H1 (cell line): ENCODE measurements around the gene ACTN4. TPM values are rescaled to one million over a fixed set of nuclear protein-coding genes. Genes with fewer than 3 reads are reported as not detected.

Source experiments
- CTCF ChIA-PET: fragments of 300-600 bp; sonication (Branson Sonifier 250); formaldehyde crosslinking; loops from one replicate; lab custom pipeline; 2021; ENCODE audit not compliant: partially characterized antibody; lab: Charles Lee
- POLR2A ChIA-PET: fragments of 300-600 bp; sonication (Branson Sonifier 250); formaldehyde crosslinking; loops from one replicate; lab custom pipeline; 2021; ENCODE audit warnings: inconsistent platforms; ENCODE audit not compliant: partially characterized antibody; lab: Charles Lee
- DNase-seq, 2 experiments: peaks; one replicate each; pipeline versions ENCODE4 v3.0.0 to v3.0.0-alpha.2; 2010 to 2022; ENCODE audit warnings: low spot score in 2 of 2, low read depth in 1 of 2, mixed read lengths in 1 of 2
- FAIRE-seq: peaks from 2 replicates; lab custom pipeline; 2011; peaks lifted over from hg19 to GRCh38; lab: Jason Lieb, UNC
- H2AFZ ChIP-seq: 2 replicates; pipeline ENCODE4 v1.8.1; 2012; ENCODE audit warnings: low read length, inconsistent platforms
- H2AK5ac ChIP-seq: 2 replicates; pipeline ENCODE4 v1.6.1; 2013; ENCODE audit warnings: low read depth, low read length
- H2BK120ac ChIP-seq: replicated peaks from 2 replicates; pipeline ENCODE3; 2013; ENCODE audit warnings: low read depth, low read length, inconsistent platforms
- H2BK12ac ChIP-seq: 2 replicates; pipeline ENCODE4 v1.6.1; 2013; ENCODE audit warnings: low read depth, low read length
- H2BK15ac ChIP-seq: 2 replicates; pipeline ENCODE4 v1.6.1; 2013; ENCODE audit warnings: low read length
- H2BK20ac ChIP-seq: 2 replicates; pipeline ENCODE4 v1.6.1; 2013; ENCODE audit warnings: low read length
- H2BK5ac ChIP-seq: 2 replicates; pipeline ENCODE4 v1.6.1; 2013; ENCODE audit warnings: low read depth, low read length
- H3K14ac ChIP-seq: 2 replicates; pipeline ENCODE4 v1.6.1; 2013; ENCODE audit warnings: inconsistent platforms; ENCODE audit not compliant: insufficient read length
- H3K18ac ChIP-seq: 2 replicates; pipeline ENCODE4 v1.6.1; 2013; ENCODE audit warnings: low read length; ENCODE audit errors: extremely low read depth
- H3K23ac ChIP-seq: 2 replicates; pipeline ENCODE4 v1.6.1; 2013; ENCODE audit warnings: inconsistent platforms; ENCODE audit not compliant: insufficient read length
- H3K23me2 ChIP-seq: 2 replicates; pipeline ENCODE4 v1.6.1; 2013; ENCODE audit warnings: low read depth, low read length
- H3K27ac ChIP-seq: 2 replicates; pipeline ENCODE4 v1.6.1; 2011; ENCODE audit warnings: low read depth, low read length, inconsistent platforms
- H3K27me3 ChIP-seq, 4 experiments: replicated peaks in 1 of 4; 1 replicate in 1 of 4; 2 replicates in 3 of 4; pipeline versions ENCODE4 v1.6.1 to v1.8.1; 2011 to 2013; ENCODE audit warnings: low read length in 3 of 4, mild to moderate bottlenecking in 3 of 4, inconsistent platforms in 2 of 4, mixed read lengths in 2 of 4, moderate library complexity in 1 of 4; ENCODE audit not compliant: control insufficient read depth in 3 of 4, insufficient read depth in 3 of 4; ENCODE audit errors: extremely low read depth in 1 of 4
- H3K36me3 ChIP-seq, 4 experiments: 2 replicates each; pipeline versions ENCODE4 v1.6.1 to v1.8.1; 2011 to 2013; ENCODE audit warnings: mild to moderate bottlenecking in 4 of 4, low read length in 3 of 4, moderate library complexity in 2 of 4, control low read depth in 1 of 4, inconsistent platforms in 1 of 4; ENCODE audit not compliant: insufficient read depth in 4 of 4, control insufficient read depth in 2 of 4
- H3K4ac ChIP-seq: replicated peaks from 2 replicates; pipeline ENCODE3; 2013; ENCODE audit warnings: low read length, low read depth, mixed read lengths, inconsistent platforms; ENCODE audit not compliant: insufficient read length
- H3K4me1 ChIP-seq, 4 experiments: replicated peaks in 1 of 4; 1 replicate in 1 of 4; 2 replicates in 3 of 4; pipeline versions ENCODE4 v1.6.1 to v1.8.1; 2011 to 2013; ENCODE audit warnings: low read length in 3 of 4, inconsistent platforms in 2 of 4, mixed read lengths in 1 of 4; ENCODE audit not compliant: insufficient read depth in 4 of 4, control insufficient read depth in 3 of 4
- H3K4me2 ChIP-seq, 2 experiments: 2 replicates each; pipeline versions ENCODE4 v1.6.1 to v1.8.1; 2011 to 2013; ENCODE audit warnings: low read depth in 2 of 2, low read length in 2 of 2, control low read depth in 1 of 2, inconsistent platforms in 1 of 2, mild to moderate bottlenecking in 1 of 2; ENCODE audit not compliant: insufficient read depth in 1 of 2
- H3K4me3 ChIP-seq, 4 experiments: fragments of 200-600, 300-600 bp in 1 of 4; sonication (generic), shearing (Covaris generic), sonication (Bioruptor Twin) in 1 of 4; 2 replicates each; pipeline versions ENCODE4 v1.5.1 to v1.8.1; 2011 to 2016; ENCODE audit warnings: low read length in 4 of 4, low read depth in 3 of 4, control low read depth in 2 of 4, inconsistent platforms in 2 of 4, mild to moderate bottlenecking in 2 of 4, mixed read lengths in 1 of 4, moderate library complexity in 1 of 4; ENCODE audit not compliant: insufficient read depth in 2 of 4; ENCODE audit errors: extremely low read depth in 1 of 4
- H3K56ac ChIP-seq: replicated peaks from 2 replicates; pipeline ENCODE3; 2013; ENCODE audit warnings: low read depth, mild to moderate bottlenecking, mixed read lengths, low read length, inconsistent platforms; ENCODE audit not compliant: insufficient read length
- H3K79me1 ChIP-seq: 2 replicates; pipeline ENCODE4 v1.6.1; 2013; ENCODE audit warnings: low read depth, low read length, control low read depth
- H3K79me2 ChIP-seq, 2 experiments: 2 replicates each; pipeline versions ENCODE4 v1.6.1 to v1.8.1; 2012 to 2013; ENCODE audit warnings: low read length in 2 of 2, mild to moderate bottlenecking in 2 of 2, inconsistent platforms in 1 of 2; ENCODE audit not compliant: insufficient read depth in 2 of 2, control insufficient read depth in 1 of 2
- H3K9ac ChIP-seq, 4 experiments: replicated peaks in 1 of 4; 1 replicate in 1 of 4; 2 replicates in 3 of 4; pipeline versions ENCODE4 v1.6.1 to v1.8.1; 2011 to 2013; ENCODE audit warnings: low read depth in 3 of 4, low read length in 3 of 4, control low read depth in 2 of 4, mild to moderate bottlenecking in 2 of 4, moderate library complexity in 2 of 4, inconsistent platforms in 1 of 4; ENCODE audit errors: extremely low read depth in 1 of 4
- H3K9me3 ChIP-seq, 2 experiments: 2 replicates each; pipeline versions ENCODE4 v1.6.1 to v1.8.1; 2012 to 2013; ENCODE audit warnings: mild to moderate bottlenecking in 2 of 2, moderate library complexity in 2 of 2, control low read depth in 1 of 2, inconsistent platforms in 1 of 2, low read depth in 1 of 2, low read length in 1 of 2, mixed read lengths in 1 of 2; ENCODE audit not compliant: insufficient read depth in 2 of 2
- H4K20me1 ChIP-seq, 2 experiments: replicated peaks in 1 of 2; 2 replicates each; pipeline versions ENCODE3 to v1.8.1; 2011 to 2013; ENCODE audit warnings: inconsistent platforms in 2 of 2, low read length in 2 of 2, mild to moderate bottlenecking in 1 of 2; ENCODE audit not compliant: insufficient read depth in 2 of 2, control insufficient read depth in 1 of 2
- H4K5ac ChIP-seq: 2 replicates; pipeline ENCODE4 v1.6.1; 2013; ENCODE audit warnings: low read length, low read depth, mixed read lengths, inconsistent platforms; ENCODE audit not compliant: insufficient read length
- H4K8ac ChIP-seq: 2 replicates; pipeline ENCODE4 v1.8.0; 2013; ENCODE audit warnings: mild to moderate bottlenecking, moderate library complexity, low read length, inconsistent platforms; ENCODE audit not compliant: insufficient read depth; ENCODE audit errors: extremely low read depth
- H4K91ac ChIP-seq: replicated peaks from 2 replicates; pipeline ENCODE3; 2013; ENCODE audit warnings: low read length, mixed read lengths, inconsistent platforms; ENCODE audit not compliant: insufficient read length
- CTBP2 ChIP-seq: IDR thresholded peaks from 2 replicates; pipeline ENCODE4 v1.7.0; 2011; ENCODE audit warnings: borderline replicate concordance, mild to moderate bottlenecking, moderate library complexity, mixed read lengths, low read length; ENCODE audit not compliant: insufficient read depth, insufficient read length
- EP300 ChIP-seq, 2 experiments: IDR thresholded peaks; 1 replicate in 1 of 2; 2 replicates in 1 of 2; pipeline ENCODE4 v1.6.1; 2011 to 2012; ENCODE audit warnings: low read depth in 2 of 2, low read length in 2 of 2, mild to moderate bottlenecking in 2 of 2, borderline replicate concordance in 1 of 2, inconsistent platforms in 1 of 2, moderate library complexity in 1 of 2
- FOSL1 ChIP-seq: IDR thresholded peaks from 2 replicates; pipeline ENCODE4 v1.6.1; 2011; ENCODE audit warnings: mild to moderate bottlenecking, low read depth, low read length, moderate library complexity; ENCODE audit not compliant: insufficient read depth
- HDAC2 ChIP-seq, 2 experiments: fragments of 300-600 bp in 1 of 2; sonication (generic) in 1 of 2; IDR thresholded peaks; 2 replicates each; pipeline ENCODE4 v1.6.1; 2011 to 2012; ENCODE audit warnings: low read depth in 2 of 2, low read length in 2 of 2, mild to moderate bottlenecking in 2 of 2, moderate library complexity in 2 of 2, borderline replicate concordance in 1 of 2, inconsistent platforms in 1 of 2
- MAX ChIP-seq: IDR thresholded peaks from 2 replicates; pipeline ENCODE4 v1.6.1; 2012; ENCODE audit warnings: inconsistent platforms
- SIN3A ChIP-seq, 2 experiments: IDR thresholded peaks in 1 of 2; conservative IDR thresholded peaks in 1 of 2; 2 replicates each; pipeline ENCODE4 v1.6.1; 2011 to 2012; ENCODE audit warnings: low read length in 2 of 2, improper control_type of control experiment in 1 of 2, low read depth in 1 of 2, mild to moderate bottlenecking in 1 of 2
- SP2 ChIP-seq: IDR thresholded peaks from 2 replicates; pipeline ENCODE4 v1.6.1; 2012; ENCODE audit warnings: mild to moderate bottlenecking, low read length, inconsistent platforms
- WGBS, 2 experiments: shearing (Covaris generic) in 1 of 2; methylation state at CpG; one replicate each; pipeline versions ENCODE4 v1.1.6 to v1.1.7; 2013 to 2015; ENCODE audit warnings: low lambda C conversion rate in 2 of 2, mixed read lengths in 2 of 2, inconsistent platforms in 1 of 2, low coverage in 1 of 2, missing lambda C conversion rate in 1 of 2; ENCODE audit not compliant: insufficient replicate concordance in 2 of 2, insufficient coverage in 1 of 2, insufficient read length in 1 of 2; ENCODE audit errors: extremely low coverage in 1 of 2, missing lambda C conversion rate in 1 of 2; 5-methylcytosine and 5-hydroxymethylcytosine counted together
- polyA plus RNA-seq, 7 experiments: library from polyadenylated mRNA; depleted of rRNA in 3 of 7; stranded (reverse) in 5 of 7; unstranded in 2 of 7; fragments of >200 nt in 5 of 7; fragments of 200-250 nt in 2 of 7; gene quantifications; 1 replicate in 5 of 7; 2 replicates in 1 of 7; 4 replicates in 1 of 7; pipeline versions ENCODE4 v1.2.1 to v1.2.3, GENCODE V29; 2011 to 2013; ENCODE audit warnings: missing spikeins in 2 of 7, mixed read lengths in 2 of 7
- total RNA-seq: library from RNA; stranded (reverse); fragmentation: NEBNext Ultra II Directional; extraction: Animal tissue kit (Norgen Biotek cat#: 25700); gene quantifications from 2 replicates; pipeline ENCODE4 v1.2.1, GENCODE V29; 2021

The ACTN4 gene
- total and polyA plus RNA-seq, 2 of the 8 experiments (the other 6 are each of a cell fraction or from before 2014, with no cell fraction given), result 211 to 520 TPM

- peaks cover 4 to 11% (median 11%) of the 10 kb centered on the region in 4 experiments for H3K27me3 ChIP-seq
- H3K56ac ChIP-seq, result no peak overlapping the region
- no peak overlapping the region for H2BK15ac ChIP-seq
- no peak overlapping the region for H2BK12ac ChIP-seq
- no peak overlapping the region for H4K5ac ChIP-seq
- H3K14ac ChIP-seq, result no peak overlapping the region
- peaks cover 0 to 3% of the 10 kb centered on the region in 2 experiments; a peak in 1 of 4 replicates for H3K9me3 ChIP-seq
- no peak overlapping the region for H3K4me3 ChIP-seq
- POLR2A ChIA-PET, result interaction anchor here (0.7 to 3.0 kb wide), 14 partner anchors 8 to 217 kb away, joined by 3 to 11 read pairs (median 6); partner anchors contain the start of genes ACTN4, MRPS12 and SARS2
- peaks cover 10% of the 10 kb centered on the region; the same call in 1 of the 2 replicates for H3K23me2 ChIP-seq
- no peak overlapping the region for H2BK20ac ChIP-seq
- no peak overlapping the region for H3K23ac ChIP-seq
- CTCF ChIA-PET, result interaction anchor here (1.5 kb wide), 1 partner anchor 9 kb away, joined by 6 read pairs; no protein-coding TSS in a partner anchor
- FAIRE-seq (no peak), DNase-seq (no peak)
- no peak overlapping the region for H4K8ac ChIP-seq
- peaks cover 0 to 15% (median 10%) of the 10 kb centered on the region in 4 experiments; a peak in 6 of 7 replicates for H3K4me1 ChIP-seq
- no peak overlapping the region for H3K27ac ChIP-seq
- H3K36me3 ChIP-seq, result peaks cover 6 to 23% (median 12%) of the 10 kb centered on the region in 4 experiments; a peak in 5 of 8 replicates
- H4K91ac ChIP-seq, result no peak overlapping the region
- H3K4ac ChIP-seq, result peak overlapping the region; percentile 83
- H2BK5ac ChIP-seq, result no peak overlapping the region
- no peak overlapping the region for H2BK120ac ChIP-seq
- H3K79me1 ChIP-seq, result peaks cover 2% of the 10 kb centered on the region
- no peak overlapping the region for H3K18ac ChIP-seq
- H2AK5ac ChIP-seq, result no peak overlapping the region
- TF ChIP-seq EP300 (IDR thresholded peaks at IDR 0.05; ENCODE audit: borderline replicate concordance in 1 of 2, low read depth in 2 of 2, low read length in 2 of 2) (no peak), SP2 (no peak), FOSL1 (no peak), CTBP2 (no peak), SIN3A (conservative IDR thresholded peaks at IDR 0.05 in 1 of 2, IDR thresholded peaks at IDR 0.05 in 1 of 2; ENCODE audit: low read depth in 1 of 2, low read length in 2 of 2) (no peak), MAX (no peak), HDAC2 (IDR thresholded peaks at IDR 0.05; ENCODE audit: borderline replicate concordance in 1 of 2, low read depth in 2 of 2, low read length in 2 of 2) (no peak)
- peaks cover 6 to 12% of the 10 kb centered on the region in 2 experiments for H4K20me1 ChIP-seq
- no peaks in the 10 kb centered on the region for H3K79me2 ChIP-seq
- no peak overlapping the region for H2AFZ ChIP-seq
- no peak overlapping the region for H3K4me2 ChIP-seq
- no peak overlapping the region for H3K9ac ChIP-seq
- 100% methylated on average over 1 of the region's 1 CpG; no CpG with 5 or more reads in 1 of the 2 experiments for WGBS, 2 experiments
Measured at GRCh38 chr19:38733241-38733492, 85.7 kb downstream of the ACTN4 start.
